ENCODE results near the gene TKFC.

GRCh38 chr11:61329871-61330270 is 3.2 kb upstream of the TKFC start:
- TF ChIP-seq POLR2A (IDR thresholded peaks at IDR 0.05) (no peak), CTCF (IDR thresholded peaks at IDR 0.05) (no peak)

Data from right lobe of liver (tissue), 4 donors.